WI38 (cell line): ENCODE measurements around the gene SERPINA6.
"Not testable (repeated sequence)": the region's sequence is repeated elsewhere in the genome, so short reads cannot be mapped to it uniquely, and the experiment has no call there.

Source experiments
- H3K4me3 ChIP-seq: 2 replicates; pipeline ENCODE4 v1.5.1; 2011; ENCODE audit warnings: low read depth, mild to moderate bottlenecking, control low read depth, low read length
- TF ChIP-seq, protein P1 (sequence below): IDR thresholded peaks from 2 replicates; pipeline ENCODE4 v1.5.1; 2012; ENCODE audit warnings: low read depth, mild to moderate bottlenecking, control low read depth, low read length

The SERPINA6 gene

DNA sequence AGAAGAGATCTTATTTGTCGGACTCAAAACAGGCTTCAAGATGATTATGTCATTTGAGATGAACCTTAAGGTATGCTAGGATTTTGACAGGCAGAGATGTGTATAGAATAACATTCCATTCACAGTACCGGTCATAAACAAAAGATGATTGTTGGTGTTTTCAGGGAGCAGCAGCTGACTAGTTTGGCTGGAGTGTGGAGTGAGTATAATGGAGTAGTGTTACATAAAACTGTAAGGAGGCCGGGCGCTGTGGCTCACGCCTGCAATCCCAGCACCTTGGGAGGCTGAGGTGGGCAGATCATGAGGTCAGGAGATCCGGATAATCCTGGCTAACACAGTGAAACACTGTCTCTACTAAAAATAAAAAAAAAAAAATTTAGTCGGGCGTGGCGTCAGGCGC is 54.0 kb downstream of the SERPINA6 start:
- TF ChIP-seq, protein P1, sequence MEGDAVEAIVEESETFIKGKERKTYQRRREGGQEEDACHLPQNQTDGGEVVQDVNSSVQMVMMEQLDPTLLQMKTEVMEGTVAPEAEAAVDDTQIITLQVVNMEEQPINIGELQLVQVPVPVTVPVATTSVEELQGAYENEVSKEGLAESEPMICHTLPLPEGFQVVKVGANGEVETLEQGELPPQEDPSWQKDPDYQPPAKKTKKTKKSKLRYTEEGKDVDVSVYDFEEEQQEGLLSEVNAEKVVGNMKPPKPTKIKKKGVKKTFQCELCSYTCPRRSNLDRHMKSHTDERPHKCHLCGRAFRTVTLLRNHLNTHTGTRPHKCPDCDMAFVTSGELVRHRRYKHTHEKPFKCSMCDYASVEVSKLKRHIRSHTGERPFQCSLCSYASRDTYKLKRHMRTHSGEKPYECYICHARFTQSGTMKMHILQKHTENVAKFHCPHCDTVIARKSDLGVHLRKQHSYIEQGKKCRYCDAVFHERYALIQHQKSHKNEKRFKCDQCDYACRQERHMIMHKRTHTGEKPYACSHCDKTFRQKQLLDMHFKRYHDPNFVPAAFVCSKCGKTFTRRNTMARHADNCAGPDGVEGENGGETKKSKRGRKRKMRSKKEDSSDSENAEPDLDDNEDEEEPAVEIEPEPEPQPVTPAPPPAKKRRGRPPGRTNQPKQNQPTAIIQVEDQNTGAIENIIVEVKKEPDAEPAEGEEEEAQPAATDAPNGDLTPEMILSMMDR = no peak
- no peak overlapping the region for H3K4me3 ChIP-seq

DNA sequence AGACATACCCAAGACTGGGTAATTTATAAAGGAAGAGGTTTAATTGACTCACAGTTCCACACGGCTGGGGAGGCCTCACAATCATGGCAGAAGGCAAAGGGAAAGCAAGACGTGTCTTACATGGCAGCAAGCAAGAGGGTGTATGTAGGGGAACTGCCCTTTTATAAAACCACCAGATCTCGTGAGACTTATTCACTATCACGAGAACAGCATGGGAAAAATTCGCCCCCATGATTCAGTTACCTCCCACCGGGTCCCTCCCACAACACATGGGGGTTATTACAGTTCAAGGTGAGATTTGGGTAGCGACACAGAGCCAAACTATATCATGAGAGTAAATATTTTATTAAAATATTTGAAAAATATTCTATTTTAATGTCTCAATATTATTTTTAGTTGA is 54.6 kb downstream of the SERPINA6 start:
- not testable (repeated sequence) for H3K4me3 ChIP-seq

DNA sequence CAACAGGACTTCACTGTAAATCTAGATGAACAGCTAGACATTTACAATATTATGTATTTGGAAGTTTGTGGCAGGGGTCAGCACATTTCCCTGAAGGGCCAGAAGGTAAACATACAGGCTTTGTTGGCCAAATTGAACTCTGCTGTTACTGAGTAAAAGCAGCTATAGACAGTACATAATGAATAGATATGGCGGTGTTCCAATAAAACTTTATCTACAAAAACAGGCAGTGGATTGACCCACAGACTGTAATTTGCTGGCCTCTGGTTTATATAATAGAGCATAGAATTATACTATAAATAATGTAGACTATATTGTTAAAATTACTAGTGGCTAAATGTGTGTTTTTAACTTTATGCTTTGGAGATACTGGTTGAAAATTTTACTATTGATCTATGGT is 55.8 kb downstream of the SERPINA6 start:
- TF ChIP-seq, protein P1 = no peak
- no peak overlapping the region for H3K4me3 ChIP-seq

DNA sequence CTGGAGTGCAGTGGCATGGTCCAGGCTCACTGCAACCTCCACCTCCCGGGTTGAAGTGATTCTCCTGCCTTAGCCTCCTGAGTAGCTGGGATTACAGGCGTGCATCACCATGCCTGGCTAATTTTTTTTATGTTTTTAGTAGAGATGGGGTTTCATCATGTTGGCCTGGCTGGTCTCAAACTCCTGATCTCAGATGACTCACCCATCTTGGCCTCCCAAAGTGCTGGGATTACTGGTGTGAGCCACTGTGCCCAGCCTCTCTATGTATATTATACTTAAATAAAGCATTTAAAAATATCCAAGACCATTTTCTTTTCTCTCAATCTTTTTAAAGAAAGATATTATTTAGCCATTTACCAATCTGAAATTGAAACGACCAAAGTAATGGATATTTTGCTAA is 58.9 kb downstream of the SERPINA6 start:
- H3K4me3 ChIP-seq = not testable (repeated sequence)
